HCT116 (cell line): ENCODE results near the gene HHATL. TPM values are rescaled to one million over a fixed set of nuclear protein-coding genes. Genes with fewer than 3 reads are reported as not detected.

Experiments used
- ATAC-seq: fragments of 200-7000 bp; cut with Tn5 transposase; 2 replicates; pipeline ENCODE4 v1.9.1; 2020; ENCODE audit warnings: mild to moderate bottlenecking, moderate library complexity
- BruUV-seq: library from RNA; stranded (reverse); fragments of 400-500 nt; replicated peaks from 2 replicates; lab custom pipeline; 2021; lab: Mats Ljungman, UMichigan
- CTCF ChIA-PET: fragments of 300-600 bp; sonication (Branson Sonifier 250); formaldehyde crosslinking; loops from one replicate; lab custom pipeline; 2021; ENCODE audit warnings: antibody characterized with exemption; lab: Charles Lee
- POLR2A ChIA-PET: fragments of 300-600, 350-600 bp; sonication (Branson Sonifier 250); formaldehyde crosslinking; loops from one replicate; lab custom pipeline; 2021; ENCODE audit warnings: antibody characterized with exemption; lab: Charles Lee
- RAD21 ChIA-PET, 2 experiments: fragments of 300-600 bp; sonication (Branson Sonifier 250); formaldehyde crosslinking; loops; one replicate each; lab custom pipeline; 2023; ENCODE audit warnings: low total read pairs in 2 of 2; ENCODE audit not compliant: uncharacterized antibody in 2 of 2, unreplicated experiment in 2 of 2, low non-redundant PET in 1 of 2; lab: Charles Lee
- DNase-seq: peaks from one replicate; pipeline ENCODE4 v3.0.0-alpha.2; 2010; ENCODE audit warnings: low read depth, low spot score
- H2AFZ ChIP-seq: fragments of 200-600 bp; shearing (Covaris generic), sonication (generic); 2 replicates; pipeline ENCODE4 v1.6.1; 2017; ENCODE audit warnings: low read depth, mixed run types, mixed read lengths, antibody characterized with exemption, low read length; ENCODE audit not compliant: poor library complexity, severe bottlenecking
- H3K27ac ChIP-seq: 2 replicates; pipeline ENCODE4 v1.5.1; 2012; ENCODE audit warnings: low read depth, low read length
- H3K27me3 ChIP-seq: fragments of 200-600 bp; sonication (generic); 2 replicates; pipeline ENCODE4 v1.6.1; 2016; ENCODE audit warnings: mixed run types, low read length, mixed read lengths; ENCODE audit not compliant: insufficient read depth
- H3K36me3 ChIP-seq, 2 experiments: fragments of 200-500 bp in 1 of 2; fragments of 200-600 bp in 1 of 2; sonication (Bioruptor generic) in 1 of 2; sonication (generic) in 1 of 2; 2 replicates each; pipeline versions ENCODE4 v1.5.1 to v1.6.1; 2014 to 2016; ENCODE audit warnings: low read length in 2 of 2, inconsistent platforms in 1 of 2, mixed read lengths in 1 of 2, mixed run types in 1 of 2; ENCODE audit not compliant: insufficient read depth in 2 of 2, control insufficient read depth in 1 of 2
- H3K4me1 ChIP-seq, 2 experiments: fragments of 200-600 bp in 1 of 2; sonication (generic) in 1 of 2; 2 replicates each; pipeline versions ENCODE4 v1.5.1 to v1.6.1; 2012 to 2017; ENCODE audit warnings: low read length in 2 of 2, inconsistent platforms in 1 of 2, mild to moderate bottlenecking in 1 of 2, mixed read lengths in 1 of 2, mixed run types in 1 of 2, moderate library complexity in 1 of 2; ENCODE audit not compliant: insufficient read depth in 2 of 2, control insufficient read depth in 1 of 2
- H3K4me2 ChIP-seq: fragments of 200-600 bp; sonication (generic); 2 replicates; pipeline ENCODE4 v1.6.1; 2017; ENCODE audit warnings: mixed run types, low read length, mixed read lengths
- H3K4me3 ChIP-seq, 2 experiments: fragments of 200-600 bp in 1 of 2; sonication (generic) in 1 of 2; replicated peaks in 1 of 2; 2 replicates each; pipeline ENCODE4 v1.5.1; 2011 to 2016; ENCODE audit warnings: low read length in 2 of 2, control low read depth in 1 of 2, low read depth in 1 of 2, mild to moderate bottlenecking in 1 of 2, mixed read lengths in 1 of 2, mixed run types in 1 of 2
- H3K79me2 ChIP-seq: fragments of 200-600 bp; sonication (generic); 2 replicates; pipeline ENCODE4 v1.6.1; 2017; ENCODE audit warnings: mild to moderate bottlenecking, mixed run types, low read length, moderate library complexity, mixed read lengths; ENCODE audit not compliant: insufficient read depth
- H3K9ac ChIP-seq: fragments of 200-600 bp; sonication (generic); 2 replicates; pipeline ENCODE4 v1.6.1; 2016; ENCODE audit warnings: low read length, mixed read lengths
- H3K9me2 ChIP-seq: fragments of 200-600 bp; sonication (generic), shearing (Covaris generic); 2 replicates; pipeline ENCODE4 v1.6.1; 2017; ENCODE audit warnings: mixed run types, mild to moderate bottlenecking, moderate library complexity; ENCODE audit not compliant: insufficient read depth
- H3K9me3 ChIP-seq, 2 experiments: fragments of 200-500 bp in 1 of 2; fragments of 200-600 bp in 1 of 2; sonication (Bioruptor generic) in 1 of 2; sonication (generic) in 1 of 2; 2 replicates each; pipeline ENCODE4 v1.6.1; 2014 to 2017; ENCODE audit warnings: low read length in 2 of 2, mixed read lengths in 2 of 2, inconsistent platforms in 1 of 2, low read depth in 1 of 2, mild to moderate bottlenecking in 1 of 2, mixed run types in 1 of 2, moderate library complexity in 1 of 2; ENCODE audit not compliant: control insufficient read depth in 1 of 2, insufficient read depth in 1 of 2
- H4K20me1 ChIP-seq: fragments of 200-600 bp; sonication (generic), shearing (Covaris generic); 2 replicates; pipeline ENCODE4 v1.6.1; 2017; ENCODE audit warnings: mixed run types, mild to moderate bottlenecking, moderate library complexity; ENCODE audit not compliant: insufficient read depth
- ATF3 ChIP-seq: IDR thresholded peaks from 2 replicates; pipeline ENCODE4 v1.6.1; 2012
- CBX3 ChIP-seq: IDR thresholded peaks from 2 replicates; pipeline ENCODE4 v1.6.1; 2012; ENCODE audit warnings: low read depth
- CEBPB ChIP-seq: IDR thresholded peaks from 2 replicates; pipeline ENCODE4 v1.6.1; 2012; ENCODE audit warnings: low read depth
- ELF1 ChIP-seq: IDR thresholded peaks from 2 replicates; pipeline ENCODE4 v1.6.1; 2012; ENCODE audit warnings: low read depth, borderline replicate concordance
- FOSL1 ChIP-seq: IDR thresholded peaks from 2 replicates; pipeline ENCODE4 v1.6.1; 2012; ENCODE audit warnings: low read depth
- MAX ChIP-seq: IDR thresholded peaks from 2 replicates; pipeline ENCODE4 v1.6.1; 2012
- POLR2A ChIP-seq: IDR thresholded peaks from 2 replicates; pipeline ENCODE4 v1.7.0; 2011; ENCODE audit warnings: borderline replicate concordance; ENCODE audit not compliant: insufficient read depth, insufficient read length; ENCODE audit errors: extremely low read depth
- POLR2AphosphoS5 ChIP-seq: IDR thresholded peaks from 2 replicates; pipeline ENCODE4 v1.6.1; 2011; ENCODE audit warnings: mild to moderate bottlenecking, low read depth, low read length, moderate library complexity
- REST ChIP-seq: IDR thresholded peaks from 2 replicates; pipeline ENCODE4 v1.6.1; 2012; ENCODE audit warnings: low read depth
- SIN3A ChIP-seq: IDR thresholded peaks from 2 replicates; pipeline ENCODE4 v1.6.1; 2012; ENCODE audit warnings: low read depth
- SRF ChIP-seq: IDR thresholded peaks from 2 replicates; pipeline ENCODE4 v1.6.1; 2012; ENCODE audit warnings: low read depth
- ZFX ChIP-seq: fragments of 450-650 bp; IDR thresholded peaks from 2 replicates; pipeline ENCODE4 v1.6.1; 2017
- intact Hi-C: fragments of 100-400 bp; cut with micrococcal nuclease; formaldehyde crosslinking; loops from 2 replicates; pipeline ENCODE4 v1.10.0; 2022
- total RNA-seq: library from RNA; stranded (reverse); gene quantifications from one replicate; pipeline ENCODE4 v1.2.1, GENCODE V29; 2021; ENCODE audit not compliant: unreplicated experiment

HHATL gene
- total RNA-seq, 1 experiment from 2014 or later = 0.52 TPM

GRCh38 chr3:42698216-42698910 lies 4.2 kb downstream of the HHATL start:
- no peak overlapping the region for H2AFZ ChIP-seq
- H3K36me3 ChIP-seq = no peaks in the 10 kb centered on the region
- intact Hi-C loops = no loop called here
- no peaks in the 10 kb centered on the region for H3K9me3 ChIP-seq
- H3K27me3 ChIP-seq = 0 out of 2 replicates have a peak, but pooled peaks cover 3% of the 10 kb centered on the region
- TF ChIP-seq CBX3 (no peak), SRF (no peak), POLR2A (no peak), POLR2AphosphoS5 (no peak), FOSL1 (no peak)
- CTCF ChIA-PET = no interaction called here
- peaks cover 0 to 3% of the 10 kb centered on the region in 2 experiments; a peak in 1 of 4 replicates for H3K4me1 ChIP-seq
- no peak overlapping the region for H3K4me2 ChIP-seq
- POLR2A ChIA-PET = no interaction called here
- no peaks in the 10 kb centered on the region for H3K79me2 ChIP-seq
- no peak overlapping the region for H3K9ac ChIP-seq
- RAD21 ChIA-PET = no interaction called here
- DNase-seq = no peak
- no peaks in the 10 kb centered on the region for H3K9me2 ChIP-seq
- H3K27ac ChIP-seq = no peak overlapping the region
- no peak overlapping the region for H3K4me3 ChIP-seq
- H4K20me1 ChIP-seq = no peaks in the 10 kb centered on the region
- BruUV-seq = no TSS peak
- ATAC-seq = no peak

- Histone ChIP-seq H3K79me2 (no peaks in the 10 kb centered on the region), H2AFZ (no peak overlapping the region), H3K9ac (no peak overlapping the region), H3K9me2 (no peaks in the 10 kb centered on the region), H3K4me2 (no peak overlapping the region), H3K4me3 (no peak overlapping the region), H3K9me3 (no peaks in the 10 kb centered on the region), H4K20me1 (no peaks in the 10 kb centered on the region), H3K36me3 (no peaks in the 10 kb centered on the region), H3K4me1 (peaks cover 0 to 3% of the 10 kb centered on the region in 2 experiments; a peak in 1 of 4 replicates), H3K27me3 (0 out of 2 replicates have a peak, but pooled peaks cover 3% of the 10 kb centered on the region), H3K27ac (no peak overlapping the region)
- DNase-seq (no peak), ATAC-seq (no peak)
- no TSS peak for BruUV-seq
- ChIA-PET RAD21 (no interaction called here), CTCF (no interaction called here), POLR2A (no interaction called here)
- TF ChIP-seq POLR2A = no peak
- TF ChIP-seq ZFX = no peak
- no peak for TF ChIP-seq SIN3A
- TF ChIP-seq CEBPB = no peak
- no peak for TF ChIP-seq ATF3
- no peak for TF ChIP-seq MAX
- TF ChIP-seq REST = no peak
- no peak for TF ChIP-seq ELF1
- intact Hi-C loops = no loop called here
Observed at GRCh38 chr3:42697289-42698051, 5.1 kb downstream of the HHATL start.
